Keratinocyte (primary cell): ENCODE measurements around the gene BSX.

ENCODE experiments used
- EZH2 ChIP-seq: IDR thresholded peaks from one replicate; pipeline ENCODE4 v1.6.1; 2012; ENCODE audit warnings: inconsistent platforms, mild to moderate bottlenecking, low read length, moderate library complexity
- TF ChIP-seq, protein P1 (sequence below), 3 experiments: IDR thresholded peaks in 1 of 3; conservative IDR thresholded peaks in 1 of 3; optimal IDR thresholded peaks in 1 of 3; 2 replicates in 2 of 3; 3 replicates in 1 of 3; pipeline versions ENCODE3 to v1.5.1; 2011; ENCODE audit warnings: low read length in 3 of 3, mild to moderate bottlenecking in 3 of 3, moderate library complexity in 2 of 3, control low read depth in 1 of 3, inconsistent platforms in 1 of 3; ENCODE audit not compliant: insufficient read depth in 2 of 3; ENCODE audit errors: extremely low read depth in 1 of 3

DNA sequence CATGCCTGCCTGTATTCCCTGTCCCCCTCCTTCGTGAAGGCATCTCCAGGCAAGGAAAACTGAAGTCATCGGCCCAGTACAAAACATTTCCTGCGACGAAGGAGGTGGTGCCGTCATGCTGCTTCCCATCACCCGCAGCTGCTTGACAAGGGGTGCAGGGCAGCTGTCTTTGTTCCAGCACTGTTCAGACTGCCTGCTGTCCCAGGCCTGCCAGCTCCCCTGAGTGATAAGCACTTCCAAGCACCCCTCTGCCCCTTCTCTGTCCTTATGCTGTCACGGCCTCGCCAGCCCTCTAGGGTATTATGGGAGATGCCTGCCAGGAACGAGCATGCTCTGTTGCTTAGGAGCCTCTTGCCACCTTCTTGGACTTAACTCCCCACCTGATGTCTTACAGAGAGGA, 37.1 kb upstream of the BSX start:
- TF ChIP-seq, protein P1, sequence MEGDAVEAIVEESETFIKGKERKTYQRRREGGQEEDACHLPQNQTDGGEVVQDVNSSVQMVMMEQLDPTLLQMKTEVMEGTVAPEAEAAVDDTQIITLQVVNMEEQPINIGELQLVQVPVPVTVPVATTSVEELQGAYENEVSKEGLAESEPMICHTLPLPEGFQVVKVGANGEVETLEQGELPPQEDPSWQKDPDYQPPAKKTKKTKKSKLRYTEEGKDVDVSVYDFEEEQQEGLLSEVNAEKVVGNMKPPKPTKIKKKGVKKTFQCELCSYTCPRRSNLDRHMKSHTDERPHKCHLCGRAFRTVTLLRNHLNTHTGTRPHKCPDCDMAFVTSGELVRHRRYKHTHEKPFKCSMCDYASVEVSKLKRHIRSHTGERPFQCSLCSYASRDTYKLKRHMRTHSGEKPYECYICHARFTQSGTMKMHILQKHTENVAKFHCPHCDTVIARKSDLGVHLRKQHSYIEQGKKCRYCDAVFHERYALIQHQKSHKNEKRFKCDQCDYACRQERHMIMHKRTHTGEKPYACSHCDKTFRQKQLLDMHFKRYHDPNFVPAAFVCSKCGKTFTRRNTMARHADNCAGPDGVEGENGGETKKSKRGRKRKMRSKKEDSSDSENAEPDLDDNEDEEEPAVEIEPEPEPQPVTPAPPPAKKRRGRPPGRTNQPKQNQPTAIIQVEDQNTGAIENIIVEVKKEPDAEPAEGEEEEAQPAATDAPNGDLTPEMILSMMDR (optimal IDR thresholded peaks at IDR 0.05 in 1 of 3, IDR thresholded peaks at IDR 0.05 in 1 of 3, conservative IDR thresholded peaks at IDR 0.05 in 1 of 3; ENCODE audit: extremely low read depth in 1 of 3, insufficient read depth in 2 of 3, low read length in 3 of 3): no peak
- TF ChIP-seq EZH2: no peak
